ENCODE results near the gene PRPS1.

DNA sequence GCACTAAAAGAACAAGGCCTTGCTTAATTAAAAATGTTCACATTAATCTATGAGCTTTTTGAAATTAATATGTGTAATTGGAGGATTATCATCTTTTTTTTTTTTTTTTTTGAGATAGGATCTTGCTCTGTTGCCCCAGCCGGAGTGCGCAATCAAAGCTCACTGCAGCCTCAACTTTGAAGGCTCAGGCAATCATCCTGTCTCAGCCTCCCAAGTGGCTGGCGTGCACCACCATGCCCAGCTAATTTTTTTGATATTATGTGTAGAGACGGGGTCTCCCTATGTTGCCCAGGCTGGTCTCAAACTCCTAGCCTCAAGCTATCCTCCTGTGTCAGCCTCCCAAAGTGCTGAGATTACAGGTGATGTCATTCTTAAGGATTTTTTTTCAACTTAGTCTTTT lies 20.0 kb downstream of the PRPS1 start:
- TF ChIP-seq, protein P1, sequence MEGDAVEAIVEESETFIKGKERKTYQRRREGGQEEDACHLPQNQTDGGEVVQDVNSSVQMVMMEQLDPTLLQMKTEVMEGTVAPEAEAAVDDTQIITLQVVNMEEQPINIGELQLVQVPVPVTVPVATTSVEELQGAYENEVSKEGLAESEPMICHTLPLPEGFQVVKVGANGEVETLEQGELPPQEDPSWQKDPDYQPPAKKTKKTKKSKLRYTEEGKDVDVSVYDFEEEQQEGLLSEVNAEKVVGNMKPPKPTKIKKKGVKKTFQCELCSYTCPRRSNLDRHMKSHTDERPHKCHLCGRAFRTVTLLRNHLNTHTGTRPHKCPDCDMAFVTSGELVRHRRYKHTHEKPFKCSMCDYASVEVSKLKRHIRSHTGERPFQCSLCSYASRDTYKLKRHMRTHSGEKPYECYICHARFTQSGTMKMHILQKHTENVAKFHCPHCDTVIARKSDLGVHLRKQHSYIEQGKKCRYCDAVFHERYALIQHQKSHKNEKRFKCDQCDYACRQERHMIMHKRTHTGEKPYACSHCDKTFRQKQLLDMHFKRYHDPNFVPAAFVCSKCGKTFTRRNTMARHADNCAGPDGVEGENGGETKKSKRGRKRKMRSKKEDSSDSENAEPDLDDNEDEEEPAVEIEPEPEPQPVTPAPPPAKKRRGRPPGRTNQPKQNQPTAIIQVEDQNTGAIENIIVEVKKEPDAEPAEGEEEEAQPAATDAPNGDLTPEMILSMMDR (IDR thresholded peaks at IDR 0.05), result no peak
- TF ChIP-seq, protein P2, sequence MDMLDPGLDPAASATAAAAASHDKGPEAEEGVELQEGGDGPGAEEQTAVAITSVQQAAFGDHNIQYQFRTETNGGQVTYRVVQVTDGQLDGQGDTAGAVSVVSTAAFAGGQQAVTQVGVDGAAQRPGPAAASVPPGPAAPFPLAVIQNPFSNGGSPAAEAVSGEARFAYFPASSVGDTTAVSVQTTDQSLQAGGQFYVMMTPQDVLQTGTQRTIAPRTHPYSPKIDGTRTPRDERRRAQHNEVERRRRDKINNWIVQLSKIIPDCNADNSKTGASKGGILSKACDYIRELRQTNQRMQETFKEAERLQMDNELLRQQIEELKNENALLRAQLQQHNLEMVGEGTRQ (CRISPR knock-in tag; IDR thresholded peaks at IDR 0.05), result no peak
- TF ChIP-seq MXD4 (CRISPR knock-in tag; IDR thresholded peaks at IDR 0.05; ENCODE audit: borderline replicate concordance) (no peak), ZNF232 (CRISPR knock-in tag; IDR thresholded peaks at IDR 0.05) (no peak), ZBTB21 (CRISPR knock-in tag; IDR thresholded peaks at IDR 0.05; ENCODE audit: borderline replicate concordance) (no peak), SP1 (CRISPR knock-in tag; conservative IDR thresholded peaks at IDR 0.05) (no peak), ZNF263 (CRISPR knock-in tag; IDR thresholded peaks at IDR 0.05; ENCODE audit: low read depth) (no peak), NR3C1 (CRISPR knock-in tag; conservative IDR thresholded peaks at IDR 0.05; ENCODE audit: low read depth) (no peak), ATF6 (CRISPR knock-in tag; IDR thresholded peaks at IDR 0.05) (no peak), E2F1 (CRISPR knock-in tag; IDR thresholded peaks at IDR 0.05) (no peak), ZNF512 (CRISPR knock-in tag; IDR thresholded peaks at IDR 0.05; ENCODE audit: borderline replicate concordance) (no peak)
